PFSK-1 (cell line): Measurements from ENCODE around the gene THSD7B.

Experiments used
- FOXP2 ChIP-seq: optimal IDR thresholded peaks from 2 replicates; pipeline ENCODE3; 2011; ENCODE audit warnings: borderline replicate concordance, control low read depth, inconsistent platforms; ENCODE audit not compliant: insufficient read depth; ENCODE audit errors: extremely low read length, extremely low read depth
- POLR2AphosphoS5 ChIP-seq: IDR thresholded peaks from 2 replicates; pipeline ENCODE4 v1.6.1; 2012; ENCODE audit warnings: low read depth, mild to moderate bottlenecking, control low read depth, low read length, moderate library complexity
- SIN3A ChIP-seq: IDR thresholded peaks from 2 replicates; pipeline ENCODE4 v1.6.1; 2012; ENCODE audit warnings: mild to moderate bottlenecking, low read length, moderate library complexity, borderline replicate concordance; ENCODE audit not compliant: insufficient read depth
- TAF1 ChIP-seq: IDR thresholded peaks from 2 replicates; pipeline ENCODE4 v1.6.1; 2012; ENCODE audit warnings: low read length, control low read depth, borderline replicate concordance; ENCODE audit not compliant: insufficient read depth
- TF ChIP-seq, protein P1 (sequence below), 2 experiments: IDR thresholded peaks; 2 replicates each; pipeline versions ENCODE4 v1.6.1 to v1.8.0; 2011 to 2012; ENCODE audit warnings: low read depth in 2 of 2, low read length in 2 of 2, control low read depth in 1 of 2, inconsistent platforms in 1 of 2, mild to moderate bottlenecking in 1 of 2, moderate library complexity in 1 of 2; ENCODE audit not compliant: insufficient read depth in 1 of 2

THSD7B gene

DNA sequence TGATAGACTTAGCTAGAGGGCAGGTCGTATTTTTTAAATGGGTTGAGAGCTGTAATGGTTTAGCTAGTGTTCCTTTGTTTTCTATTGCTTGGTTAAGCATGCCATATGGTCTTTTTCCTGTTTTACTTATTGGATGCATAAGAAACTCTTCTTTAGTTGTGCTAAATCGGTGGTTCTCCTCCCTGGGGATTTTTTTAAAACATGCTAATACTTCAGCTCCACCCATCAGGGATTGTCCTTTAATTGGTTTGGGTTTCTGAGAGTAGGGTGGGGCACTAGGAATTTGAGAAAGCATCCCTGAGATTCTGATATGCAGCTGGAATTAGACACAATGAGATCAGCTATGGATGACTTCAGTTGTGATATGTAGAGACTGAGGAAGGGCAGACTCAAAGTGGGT, 497.2 kb downstream of the THSD7B start:
- TF ChIP-seq FOXP2: no peak
- TF ChIP-seq POLR2AphosphoS5: no peak
- no peak for TF ChIP-seq TAF1
- no peak for TF ChIP-seq SIN3A
- TF ChIP-seq, protein P1, sequence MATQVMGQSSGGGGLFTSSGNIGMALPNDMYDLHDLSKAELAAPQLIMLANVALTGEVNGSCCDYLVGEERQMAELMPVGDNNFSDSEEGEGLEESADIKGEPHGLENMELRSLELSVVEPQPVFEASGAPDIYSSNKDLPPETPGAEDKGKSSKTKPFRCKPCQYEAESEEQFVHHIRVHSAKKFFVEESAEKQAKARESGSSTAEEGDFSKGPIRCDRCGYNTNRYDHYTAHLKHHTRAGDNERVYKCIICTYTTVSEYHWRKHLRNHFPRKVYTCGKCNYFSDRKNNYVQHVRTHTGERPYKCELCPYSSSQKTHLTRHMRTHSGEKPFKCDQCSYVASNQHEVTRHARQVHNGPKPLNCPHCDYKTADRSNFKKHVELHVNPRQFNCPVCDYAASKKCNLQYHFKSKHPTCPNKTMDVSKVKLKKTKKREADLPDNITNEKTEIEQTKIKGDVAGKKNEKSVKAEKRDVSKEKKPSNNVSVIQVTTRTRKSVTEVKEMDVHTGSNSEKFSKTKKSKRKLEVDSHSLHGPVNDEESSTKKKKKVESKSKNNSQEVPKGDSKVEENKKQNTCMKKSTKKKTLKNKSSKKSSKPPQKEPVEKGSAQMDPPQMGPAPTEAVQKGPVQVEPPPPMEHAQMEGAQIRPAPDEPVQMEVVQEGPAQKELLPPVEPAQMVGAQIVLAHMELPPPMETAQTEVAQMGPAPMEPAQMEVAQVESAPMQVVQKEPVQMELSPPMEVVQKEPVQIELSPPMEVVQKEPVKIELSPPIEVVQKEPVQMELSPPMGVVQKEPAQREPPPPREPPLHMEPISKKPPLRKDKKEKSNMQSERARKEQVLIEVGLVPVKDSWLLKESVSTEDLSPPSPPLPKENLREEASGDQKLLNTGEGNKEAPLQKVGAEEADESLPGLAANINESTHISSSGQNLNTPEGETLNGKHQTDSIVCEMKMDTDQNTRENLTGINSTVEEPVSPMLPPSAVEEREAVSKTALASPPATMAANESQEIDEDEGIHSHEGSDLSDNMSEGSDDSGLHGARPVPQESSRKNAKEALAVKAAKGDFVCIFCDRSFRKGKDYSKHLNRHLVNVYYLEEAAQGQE (IDR thresholded peaks at IDR 0.05; ENCODE audit: insufficient read depth in 1 of 2, low read depth in 2 of 2, low read length in 2 of 2): no peak

GRCh38 chr2:137287913-137288639, 522.7 kb downstream of the THSD7B start:
- TF ChIP-seq SIN3A: no peak
- no peak for TF ChIP-seq FOXP2
- no peak for TF ChIP-seq TAF1
- no peak for TF ChIP-seq POLR2AphosphoS5
- TF ChIP-seq, protein P1 (IDR thresholded peaks at IDR 0.05; ENCODE audit: insufficient read depth in 1 of 2, low read depth in 2 of 2, low read length in 2 of 2): no peak

DNA sequence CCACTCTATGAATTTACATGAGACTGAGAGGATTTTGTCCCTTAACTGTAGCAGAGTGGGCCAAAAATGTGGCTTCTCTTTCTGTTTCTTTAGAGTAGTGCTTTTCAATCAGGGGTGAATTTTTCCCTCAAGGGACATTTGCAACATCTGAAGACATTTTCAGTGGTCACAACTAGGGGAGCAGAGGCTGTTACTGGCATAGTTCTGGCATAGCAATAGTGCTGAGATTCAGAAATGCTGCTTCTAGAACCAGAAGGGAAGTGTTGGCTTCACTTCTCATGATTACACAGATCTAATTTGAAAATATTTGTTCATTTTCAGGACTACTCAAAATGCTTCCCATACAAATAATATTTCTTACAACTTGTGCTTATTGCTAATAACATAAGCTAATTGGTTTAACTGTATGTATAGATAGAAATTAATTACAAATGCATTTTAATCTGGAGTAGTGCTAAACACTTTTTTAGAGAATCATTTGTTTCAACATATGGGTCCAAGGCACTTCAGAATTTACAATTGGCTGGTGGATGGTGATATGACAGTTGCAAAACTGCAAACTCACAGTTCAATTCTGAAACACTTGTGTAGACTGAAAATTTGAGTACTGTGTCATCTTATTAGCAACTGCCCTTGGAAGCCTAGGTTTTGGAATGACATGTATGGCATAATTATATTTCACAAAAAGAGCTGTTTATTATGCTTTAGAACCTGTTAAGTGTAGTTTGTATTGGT, 526.7 kb downstream of the THSD7B start:
- TF ChIP-seq POLR2AphosphoS5 (no peak), TAF1 (no peak), SIN3A (no peak), FOXP2 (no peak)
- TF ChIP-seq, protein P1 (IDR thresholded peaks at IDR 0.05; ENCODE audit: insufficient read depth in 1 of 2, low read depth in 2 of 2, low read length in 2 of 2): no peak

DNA sequence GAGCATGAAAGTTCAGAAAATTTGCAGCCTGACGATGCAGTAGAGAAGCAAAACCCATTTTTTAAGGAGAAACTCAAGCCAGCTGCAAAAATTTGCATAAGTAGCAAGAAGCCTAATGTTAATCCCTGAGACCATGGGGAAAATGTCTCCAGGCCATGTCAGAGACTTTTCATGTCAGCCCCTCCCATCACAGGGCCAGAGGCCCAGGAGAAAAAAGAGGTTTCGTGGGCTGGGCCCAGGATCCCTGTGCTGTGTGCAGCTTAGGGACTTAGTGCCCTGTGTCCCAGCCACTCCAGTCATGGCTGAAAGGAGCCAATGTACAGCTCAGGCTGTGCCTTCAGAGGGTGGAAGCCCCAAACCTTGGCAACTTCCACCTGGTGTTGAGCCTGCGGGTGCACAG, 533.0 kb downstream of the THSD7B start:
- TF ChIP-seq FOXP2 (no peak), TAF1 (no peak), POLR2AphosphoS5 (no peak), SIN3A (no peak)
- TF ChIP-seq, protein P1 (IDR thresholded peaks at IDR 0.05; ENCODE audit: insufficient read depth in 1 of 2, low read depth in 2 of 2, low read length in 2 of 2): no peak
